ENCODE measurements around the gene NYNRIN. TPM values are rescaled to one million over a fixed set of nuclear protein-coding genes. Genes with fewer than 3 reads are reported as not detected.
A peak's percentile ranks its signal among the peaks of the same experiment; 100 is the strongest.

The NYNRIN gene
- total and polyA plus RNA-seq, 2 of the 4 experiments (the other 2 are of a cell fraction): 2.2 to 5.4 TPM

DNA sequence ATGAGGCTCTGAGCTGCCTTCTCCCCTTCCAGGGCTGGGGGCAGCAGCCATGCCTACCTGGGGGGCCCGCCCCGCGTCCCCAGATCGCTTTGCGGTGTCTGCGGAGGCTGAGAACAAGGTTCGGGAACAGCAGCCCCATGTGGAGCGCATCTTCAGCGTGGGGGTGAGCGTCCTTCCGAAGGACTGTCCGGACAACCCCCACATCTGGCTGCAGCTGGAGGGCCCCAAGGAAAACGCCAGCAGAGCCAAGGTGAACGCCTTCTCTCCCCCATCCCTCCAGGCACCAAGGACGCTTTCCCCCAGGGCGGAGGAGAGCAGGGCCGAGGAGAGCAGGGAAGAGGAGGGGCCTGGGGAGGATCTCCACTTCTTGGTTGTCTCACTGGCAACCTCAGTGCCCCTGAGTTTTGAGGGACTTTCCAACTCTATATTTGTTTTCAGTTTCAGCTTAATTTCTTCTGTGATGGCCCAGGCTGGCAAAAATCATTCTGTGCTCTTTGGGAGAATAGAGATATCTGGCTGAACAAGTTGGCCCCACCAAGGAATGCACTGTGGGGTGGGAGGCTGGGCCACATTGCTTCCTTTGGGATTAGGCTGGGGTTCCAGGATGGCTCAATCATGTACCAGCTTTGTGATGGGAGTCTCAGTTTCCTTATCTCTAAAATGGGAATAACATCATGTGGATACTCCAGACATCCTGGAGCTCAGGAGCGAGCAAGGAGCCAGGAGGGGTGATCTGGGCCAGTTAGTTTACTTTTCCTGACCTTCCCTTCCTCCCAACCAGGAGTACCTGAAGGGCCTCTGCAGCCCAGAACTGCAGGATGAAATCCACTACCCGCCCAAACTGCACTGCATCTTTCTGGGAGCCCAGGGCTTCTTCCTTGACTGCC lies 32.1 kb downstream of the NYNRIN start:
- H3K14ac ChIP-seq (replicated peaks; ENCODE audit: low read depth, low read length): peak overlapping the region; percentile 95
- H3K4ac ChIP-seq (ENCODE audit: low read depth, low read length): peak overlapping the region; percentile 99
- H4K91ac ChIP-seq (ENCODE audit: insufficient read depth, low read depth, low read length): peak overlapping the region; percentile 95
- peak overlapping the region; percentile 91 for H3K4me2 ChIP-seq (ENCODE audit: low read depth, low read length)
- CTCF ChIA-PET: interaction anchor here (0.5 to 3.3 kb wide), 20 partner anchors 9 to 481 kb away, joined by 3 to 63 read pairs (median 4); partner anchors contain the start of genes ADCY4, CIDEB and NYNRIN
- H3K9me3 ChIP-seq (ENCODE audit: control insufficient read depth, insufficient read depth, low read length): no peaks in the 10 kb centered on the region
- peaks cover 20% of the 10 kb centered on the region for H4K20me1 ChIP-seq (ENCODE audit: insufficient read depth, low read length)
- H3K56ac ChIP-seq (ENCODE audit: extremely low read depth, insufficient read depth, low read length): peak overlapping the region; percentile 92
- peaks cover 5% of the 10 kb centered on the region for H3K9me1 ChIP-seq (ENCODE audit: insufficient read depth, low read length)
- H3K4me1 ChIP-seq (ENCODE audit: control insufficient read depth, insufficient read depth, low read length): peaks cover 18% of the 10 kb centered on the region; the same call in 1 of the 2 replicates
- no peak for TF ChIP-seq USF2 (IDR thresholded peaks at IDR 0.05; ENCODE audit: low read depth, low read length)
- 0 out of 2 replicates have a peak, but pooled peaks have one; percentile 35 for TF ChIP-seq CHD1 (IDR thresholded peaks at IDR 0.05; ENCODE audit: low read depth, low read length)
- peak; percentile 38; the same call in 1 of the 2 replicates for TF ChIP-seq MAZ (IDR thresholded peaks at IDR 0.05; ENCODE audit: borderline replicate concordance, low read depth, low read length)
- H3K23ac ChIP-seq (ENCODE audit: low read depth, low read length): peak overlapping the region; percentile 90
- peak overlapping the region; percentile 95 for H4K5ac ChIP-seq (ENCODE audit: low read depth, low read length)
- H2BK120ac ChIP-seq (ENCODE audit: low read depth, low read length): peak overlapping the region; percentile 83; the same call in 1 of the 2 replicates
- peaks cover 22 to 46% of the 10 kb centered on the region in 2 experiments for H3K79me1 ChIP-seq (ENCODE audit: low read depth in 1 of 2, low read length in 2 of 2)
- peak; percentile 59 for DNase-seq
- H2AFZ ChIP-seq (replicated peaks; ENCODE audit: low read length, poor library complexity): peak overlapping the region; percentile 95
- POLR2A ChIA-PET (ENCODE audit: unreplicated experiment): interaction anchor here (0.6 to 1.5 kb wide), 5 partner anchors 11 to 104 kb away, joined by 3 to 7 read pairs (median 5); partner anchors contain the start of gene NYNRIN
- H3K36me3 ChIP-seq (ENCODE audit: control insufficient read depth, insufficient read depth, low read length): peaks cover 21% of the 10 kb centered on the region
- peak overlapping the region; percentile 91 for H3K27ac ChIP-seq (ENCODE audit: insufficient read depth, low read length)
- peak; percentile 27 for ATAC-seq (ENCODE audit: low read depth)
- H2BK20ac ChIP-seq (ENCODE audit: low read depth, low read length): 0 out of 2 replicates have a peak overlapping the region, but pooled peaks have one; percentile 6
- H2BK5ac ChIP-seq (ENCODE audit: low read depth, low read length, poor library complexity, severe bottlenecking): peak overlapping the region; percentile 88
- peak overlapping the region; percentile 100 for H2AK5ac ChIP-seq (ENCODE audit: low read depth, low read length)
- no peaks in the 10 kb centered on the region for H3K27me3 ChIP-seq (ENCODE audit: control insufficient read depth, insufficient read depth, low read length)
- dilution Hi-C loops (cut with HindIII; ENCODE audit: low sequenced_read_pairs, unreplicated experiment) (no loop called here), in situ Hi-C loops (cut with MboI; ENCODE audit: low sequenced_read_pairs) (loop anchor here (10.0 to 25.0 kb wide), 4 partner anchors 66 to 1119 kb away; partner anchors contain the start of genes BCL2L2, FITM1, GMPR2 and NEDD8), intact Hi-C loops (cut with micrococcal nuclease) (loop anchor here (1.0 to 10.0 kb wide), 4 partner anchors 66 to 216 kb away; partner anchors contain the start of genes CHMP4A, MDP1 and TINF2)
- H2AK9ac ChIP-seq (replicated peaks; ENCODE audit: low read depth, low read length, poor library complexity): peak overlapping the region; percentile 100
- H3K9ac ChIP-seq (ENCODE audit: low read depth, low read length): peak overlapping the region; percentile 98
- peak overlapping the region; percentile 68 to 93 for H4K8ac ChIP-seq (ENCODE audit: low read depth in 2 of 2, low read length in 2 of 2)
- peak overlapping the region; percentile 59; the same call in 2 of the 3 replicates for H2BK15ac ChIP-seq (ENCODE audit: low read depth, low read length)
- TSS peak; percentile 28 for BruUV-seq (replicated peaks)
- H3K4me3 ChIP-seq (ENCODE audit: insufficient read depth, low read depth, low read length): peak overlapping the region; percentile 85
- 24% methylated on average over 5 of the region's 19 CpGs; no CpG with 5 or more reads in 1 of the 2 experiments for WGBS, 2 experiments (ENCODE audit: extremely low coverage in 2 of 2, insufficient read length in 1 of 2)
- H3K18ac ChIP-seq (ENCODE audit: low read depth, low read length): peak overlapping the region; percentile 85

Measured in IMR-90 (cell line).